Stimulated activated CD4-positive, alpha-beta T cell treated with anti-CD3 and anti-CD28 coated beads, Interleukin-4, amount 100 ng/mL, for 1 hour (primary cell): Measurements from ENCODE around the gene PCSK6.
"Not testable (repeated sequence)": the region's sequence is repeated elsewhere in the genome, so short reads cannot be mapped to it uniquely, and the experiment has no call there.

Experiments used
- DNase-seq: peaks from one replicate; pipeline ENCODE4 v3.0.0-alpha.2; 2020

PCSK6 gene

GRCh38 chr15:101428758-101429157 lies 60.7 kb downstream of the PCSK6 start:
- DNase-seq, result no peak

GRCh38 chr15:101427606-101428487 lies 61.7 kb downstream of the PCSK6 start:
- DNase-seq, result no peak

GRCh38 chr15:101426761-101427333 lies 62.7 kb downstream of the PCSK6 start:
- no peak for DNase-seq

- DNase-seq, result no peak
These were observed 63.6 kb downstream of the PCSK6 start for GRCh38 chr15:101425787-101426365.

GRCh38 chr15:101424984-101425383 lies 64.5 kb downstream of the PCSK6 start:
- no peak for DNase-seq

- no peak for DNase-seq
These were observed 69.3 kb downstream of the PCSK6 start for GRCh38 chr15:101420232-101420631.

- DNase-seq, result not testable (repeated sequence)
These were observed 73.0 kb downstream of the PCSK6 start for GRCh38 chr15:101416475-101416874.

GRCh38 chr15:101413239-101413638 lies 76.3 kb downstream of the PCSK6 start:
- DNase-seq, result no peak

- no peak for DNase-seq
These were observed 77.9 kb downstream of the PCSK6 start for GRCh38 chr15:101411581-101411980.

- DNase-seq, result no peak
These were observed 78.4 kb downstream of the PCSK6 start for GRCh38 chr15:101411085-101411484.

- no peak for DNase-seq
These were observed 78.9 kb downstream of the PCSK6 start for GRCh38 chr15:101410612-101411011.

- DNase-seq, result no peak
These were observed 79.9 kb downstream of the PCSK6 start for GRCh38 chr15:101409621-101410020.

GRCh38 chr15:101407966-101408775 lies 81.3 kb downstream of the PCSK6 start:
- no peak for DNase-seq

- DNase-seq, result no peak
These were observed 82.1 kb downstream of the PCSK6 start for GRCh38 chr15:101407439-101407838.

GRCh38 chr15:101406526-101407195 lies 82.8 kb downstream of the PCSK6 start:
- DNase-seq, result no peak

GRCh38 chr15:101406036-101406435 lies 83.5 kb downstream of the PCSK6 start:
- no peak for DNase-seq

- DNase-seq, result no peak
These were observed 85.3 kb downstream of the PCSK6 start for GRCh38 chr15:101404245-101404644.

GRCh38 chr15:101402883-101403282 lies 86.6 kb downstream of the PCSK6 start:
- DNase-seq, result not testable (repeated sequence)

GRCh38 chr15:101401286-101401685 lies 88.2 kb downstream of the PCSK6 start:
- DNase-seq, result no peak

- no peak for DNase-seq
These were observed 90.1 kb downstream of the PCSK6 start for GRCh38 chr15:101399431-101399830.

GRCh38 chr15:101398247-101398646 lies 91.3 kb downstream of the PCSK6 start:
- DNase-seq, result no peak

GRCh38 chr15:101397521-101398003 lies 91.9 kb downstream of the PCSK6 start:
- DNase-seq, result no peak
